ENCODE results near the gene KRTAP16-1.

DNA sequence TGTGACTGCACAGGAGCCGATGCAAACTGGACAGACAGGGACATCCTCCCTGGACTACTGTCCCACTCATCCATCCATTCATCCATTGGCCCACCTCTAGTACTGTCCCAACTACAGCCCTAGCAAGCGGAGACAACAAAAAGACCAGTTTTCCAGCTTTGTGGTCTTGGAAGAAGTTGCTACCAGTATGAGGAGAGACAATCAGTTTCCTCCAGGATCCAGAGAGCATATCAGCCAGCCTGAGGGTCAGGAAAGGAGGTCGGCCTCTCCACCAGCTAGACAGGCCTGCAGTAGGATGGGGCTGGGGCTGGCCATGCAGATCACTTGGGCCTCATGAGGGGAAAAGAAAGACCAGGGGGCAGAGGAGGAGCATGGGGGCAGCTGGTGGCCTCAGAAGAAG, 24.7 kb upstream of the KRTAP16-1 start:
- TF ChIP-seq CTCF (IDR thresholded peaks at IDR 0.05; ENCODE audit: extremely low read depth in 1 of 2, insufficient read depth in 1 of 2, low read depth in 1 of 2, low read length in 2 of 2) = no peak
- TF ChIP-seq POLR2A (IDR thresholded peaks at IDR 0.05; ENCODE audit: low read depth, low read length) = no peak
- no peak for TF ChIP-seq POLR2AphosphoS5 (IDR thresholded peaks at IDR 0.05; ENCODE audit: insufficient read depth, low read depth, low read length)
- no peak for TF ChIP-seq MAX (IDR thresholded peaks at IDR 0.05; ENCODE audit: insufficient read depth, insufficient read length)
- no peak for TF ChIP-seq MYC (IDR thresholded peaks at IDR 0.05; ENCODE audit: low read depth, low read length)

Measured in endothelial cell of umbilical vein (primary cell).